Measurements from ENCODE around the gene METTL21A. TPM values are rescaled to one million over a fixed set of nuclear protein-coding genes. Genes with fewer than 3 reads are reported as not detected.

METTL21A gene
- total and polyA plus RNA-seq, 9 of the 15 experiments (the other 6 are each of a cell fraction or from before 2014, with no cell fraction given) = 9.1 to 46.5 (median 37.4) TPM

- H3K9ac ChIP-seq (ENCODE audit: insufficient read depth in 1 of 2, low read depth in 2 of 2, low read length in 2 of 2) = no peak overlapping the region
- ATAC-seq (no peak), FAIRE-seq (no peak), DNase-seq (ENCODE audit: extremely low read depth in 1 of 4, low spot score in 3 of 4) (no peak)
- H3K27ac ChIP-seq (ENCODE audit: extremely low read depth, low read depth, low read length) = no peak overlapping the region
- peaks cover 40% of the 10 kb centered on the region; the same call in 2 of the 3 replicates for H3K36me3 ChIP-seq (ENCODE audit: control insufficient read depth, insufficient read depth, low read length)
- BruUV-seq (replicated peaks) = no TSS peak
- H3K79me2 ChIP-seq (ENCODE audit: control insufficient read depth, insufficient read depth, low read length) = no peaks in the 10 kb centered on the region
- H3K27me3 ChIP-seq (ENCODE audit: control insufficient read depth in 2 of 2, insufficient read depth in 2 of 2, low read length in 2 of 2) = no peaks in the 10 kb centered on the region
- H3K4me3 ChIP-seq = no peak overlapping the region
- H2AFZ ChIP-seq (ENCODE audit: low read depth, low read length) = no peak overlapping the region
- WGBS (ENCODE audit: insufficient coverage, low coverage, missing lambda C conversion rate) = no CpG with 5 or more reads among the region's 4 CpGs
- no peak overlapping the region for H3K4me2 ChIP-seq (ENCODE audit: insufficient read depth, low read length)
- POLR2A ChIA-PET = no interaction called here
- no peaks in the 10 kb centered on the region; the same call in 1 of the 2 replicates for H3K9me3 ChIP-seq (replicated peaks; ENCODE audit: control insufficient read depth, insufficient read depth, low read depth, low read length)
- no peaks in the 10 kb centered on the region for H3K9me1 ChIP-seq (ENCODE audit: control insufficient read depth, insufficient read depth, low read length)
- CTCF ChIA-PET (ENCODE audit: low intra/inter-chr PET ratio) = no interaction called here
- TF ChIP-seq ZNF184 (CRISPR knock-in tag; IDR thresholded peaks at IDR 0.05) = no peak
- no peaks in the 10 kb centered on the region for H3K4me1 ChIP-seq (replicated peaks in 1 of 2; ENCODE audit: control insufficient read depth in 2 of 2, insufficient read depth in 2 of 2, low read length in 2 of 2)
- in situ Hi-C loops (cut with MboI) = no loop called here
- H4K20me1 ChIP-seq (replicated peaks; ENCODE audit: control insufficient read depth, insufficient read depth, low read length) = no peaks in the 10 kb centered on the region
- intact Hi-C loops (cut with micrococcal nuclease) = no loop called here
Observed at GRCh38 chr2:207594731-207595130, 30.5 kb downstream of the METTL21A start.

DNA sequence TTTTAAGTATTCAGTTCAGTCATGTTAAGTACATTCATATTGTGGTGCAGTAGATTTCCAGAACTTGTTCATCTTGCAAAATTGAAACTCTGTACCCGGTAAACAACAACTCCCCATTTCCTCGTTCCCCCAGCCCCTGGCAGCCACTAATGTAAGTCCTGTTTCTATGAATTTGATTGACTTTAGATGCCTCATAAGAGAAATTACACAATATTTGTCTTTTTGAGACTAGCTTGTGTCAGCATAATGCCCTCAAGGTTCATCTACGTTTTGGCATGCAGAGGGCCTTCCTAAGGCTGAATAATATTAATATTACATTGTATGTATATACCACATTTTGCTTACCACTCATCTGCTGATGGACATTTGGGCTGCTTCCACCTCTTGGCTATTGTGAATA is 30.9 kb downstream of the METTL21A start:
- Histone ChIP-seq H3K27ac (ENCODE audit: extremely low read depth, low read depth, low read length) (no peak overlapping the region), H3K9me3 (replicated peaks; ENCODE audit: control insufficient read depth, insufficient read depth, low read depth, low read length) (no peaks in the 10 kb centered on the region; the same call in 1 of the 2 replicates), H3K79me2 (ENCODE audit: control insufficient read depth, insufficient read depth, low read length) (no peaks in the 10 kb centered on the region), H3K27me3 (ENCODE audit: control insufficient read depth in 2 of 2, insufficient read depth in 2 of 2, low read length in 2 of 2) (no peaks in the 10 kb centered on the region), H2AFZ (ENCODE audit: low read depth, low read length) (no peak overlapping the region), H3K4me2 (ENCODE audit: insufficient read depth, low read length) (no peak overlapping the region), H3K9ac (ENCODE audit: insufficient read depth in 1 of 2, low read depth in 2 of 2, low read length in 2 of 2) (no peak overlapping the region), H3K9me1 (ENCODE audit: control insufficient read depth, insufficient read depth, low read length) (no peaks in the 10 kb centered on the region), H3K4me3 (no peak overlapping the region), H3K4me1 (replicated peaks in 1 of 2; ENCODE audit: control insufficient read depth in 2 of 2, insufficient read depth in 2 of 2, low read length in 2 of 2) (no peaks in the 10 kb centered on the region), H4K20me1 (replicated peaks; ENCODE audit: control insufficient read depth, insufficient read depth, low read length) (no peaks in the 10 kb centered on the region), H3K36me3 (ENCODE audit: control insufficient read depth, insufficient read depth, low read length) (peaks cover 43% of the 10 kb centered on the region; the same call in 2 of the 3 replicates)
- CTCF ChIA-PET (ENCODE audit: low intra/inter-chr PET ratio) = no interaction called here
- intact Hi-C loops (cut with micrococcal nuclease) = no loop called here
- FAIRE-seq = no peak
- WGBS (ENCODE audit: insufficient coverage, low coverage, missing lambda C conversion rate) = 97% methylated on average over 3 of the region's 3 CpGs
- POLR2A ChIA-PET = no interaction called here
- no peak for DNase-seq (ENCODE audit: extremely low read depth in 1 of 4, low spot score in 3 of 4)
- BruUV-seq (replicated peaks) = no TSS peak
- ATAC-seq = no peak
- TF ChIP-seq FOXA1 (IDR thresholded peaks at IDR 0.05; ENCODE audit: borderline replicate concordance) = no peak
- in situ Hi-C loops (cut with MboI) = no loop called here

All from K562 (cell line).